HG03439 (cell line): Measurements from ENCODE around the gene LSR.
"Not testable (repeated sequence)": the region's sequence is repeated elsewhere in the genome, so short reads cannot be mapped to it uniquely, and the experiment has no call there.

Experiments
- ATAC-seq: cut with Tn5 transposase; IDR thresholded peaks from one replicate; pipeline ENCODE4 v1.9.1; 2021; ENCODE audit warnings: mild to moderate bottlenecking, moderate library complexity; ENCODE audit not compliant: unreplicated experiment

Gene LSR

GRCh38 chr19:35284153-35285094 lies 35.6 kb downstream of the LSR start:
- ATAC-seq, result no peak

- ATAC-seq, result no peak
Measured at GRCh38 chr19:35285095-35285449, 36.3 kb downstream of the LSR start.

GRCh38 chr19:35285465-35285864 lies 36.7 kb downstream of the LSR start:
- ATAC-seq, result not testable (repeated sequence)

- not testable (repeated sequence) for ATAC-seq
Measured at GRCh38 chr19:35286101-35286500, 37.3 kb downstream of the LSR start.

GRCh38 chr19:35287713-35288112 lies 38.9 kb downstream of the LSR start:
- no peak for ATAC-seq

- ATAC-seq, result no peak
Measured at GRCh38 chr19:35288331-35288730, 39.5 kb downstream of the LSR start.

- ATAC-seq, result no peak
Measured at GRCh38 chr19:35288906-35289305, 40.1 kb downstream of the LSR start.

- ATAC-seq, result no peak
Measured at GRCh38 chr19:35290381-35291127, 41.8 kb downstream of the LSR start.

GRCh38 chr19:35291259-35291658 lies 42.5 kb downstream of the LSR start:
- no peak for ATAC-seq

GRCh38 chr19:35291916-35292315 lies 43.1 kb downstream of the LSR start, which contains the start of gene MAG:
TSS of gene MAG (plus strand) at chr19:35292161. CDS start at chr19:35295409, 3,248 bp downstream.
- no peak for ATAC-seq

GRCh38 chr19:35292421-35293362 lies 43.9 kb downstream of the LSR start:
- no peak for ATAC-seq

- no peak for ATAC-seq
Measured at GRCh38 chr19:35293363-35293739, 44.5 kb downstream of the LSR start.

- no peak for ATAC-seq
Measured at GRCh38 chr19:35293808-35294207, 45.0 kb downstream of the LSR start.

- ATAC-seq, result no peak
Measured at GRCh38 chr19:35294328-35294727, 45.5 kb downstream of the LSR start.

- ATAC-seq, result no peak
Measured at GRCh38 chr19:35294859-35295791, 46.3 kb downstream of the LSR start.

- ATAC-seq, result no peak
Measured at GRCh38 chr19:35295792-35296462, 47.1 kb downstream of the LSR start.

- ATAC-seq, result no peak
Measured at GRCh38 chr19:35296644-35297514, 48.1 kb downstream of the LSR start.

- no peak for ATAC-seq
Measured at GRCh38 chr19:35297515-35297848, 48.7 kb downstream of the LSR start.
